HCT116 (cell line): ENCODE data around the gene SAMD14. TPM values are rescaled to one million over a fixed set of nuclear protein-coding genes. Genes with fewer than 3 reads are reported as not detected.

ENCODE experiments used
- ATAC-seq: fragments of 200-7000 bp; cut with Tn5 transposase; 2 replicates; pipeline ENCODE4 v1.9.1; 2020; ENCODE audit warnings: mild to moderate bottlenecking, moderate library complexity
- BruUV-seq: library from RNA; stranded (reverse); fragments of 400-500 nt; replicated peaks from 2 replicates; lab custom pipeline; 2021; lab: Mats Ljungman, UMichigan
- CTCF ChIA-PET: fragments of 300-600 bp; sonication (Branson Sonifier 250); formaldehyde crosslinking; loops from one replicate; lab custom pipeline; 2021; ENCODE audit warnings: antibody characterized with exemption; lab: Charles Lee
- POLR2A ChIA-PET: fragments of 300-600, 350-600 bp; sonication (Branson Sonifier 250); formaldehyde crosslinking; loops from one replicate; lab custom pipeline; 2021; ENCODE audit warnings: antibody characterized with exemption; lab: Charles Lee
- RAD21 ChIA-PET, 2 experiments: fragments of 300-600 bp; sonication (Branson Sonifier 250); formaldehyde crosslinking; loops; one replicate each; lab custom pipeline; 2023; ENCODE audit warnings: low total read pairs in 2 of 2; ENCODE audit not compliant: uncharacterized antibody in 2 of 2, unreplicated experiment in 2 of 2, low non-redundant PET in 1 of 2; lab: Charles Lee
- DNase-seq: peaks from one replicate; pipeline ENCODE4 v3.0.0-alpha.2; 2010; ENCODE audit warnings: low read depth, low spot score
- H2AFZ ChIP-seq: fragments of 200-600 bp; shearing (Covaris generic), sonication (generic); 2 replicates; pipeline ENCODE4 v1.6.1; 2017; ENCODE audit warnings: low read depth, mixed run types, mixed read lengths, antibody characterized with exemption, low read length; ENCODE audit not compliant: poor library complexity, severe bottlenecking
- H3K27ac ChIP-seq: 2 replicates; pipeline ENCODE4 v1.5.1; 2012; ENCODE audit warnings: low read depth, low read length
- H3K27me3 ChIP-seq: fragments of 200-600 bp; sonication (generic); 2 replicates; pipeline ENCODE4 v1.6.1; 2016; ENCODE audit warnings: mixed run types, low read length, mixed read lengths; ENCODE audit not compliant: insufficient read depth
- H3K36me3 ChIP-seq, 2 experiments: fragments of 200-500 bp in 1 of 2; fragments of 200-600 bp in 1 of 2; sonication (Bioruptor generic) in 1 of 2; sonication (generic) in 1 of 2; 2 replicates each; pipeline versions ENCODE4 v1.5.1 to v1.6.1; 2014 to 2016; ENCODE audit warnings: low read length in 2 of 2, inconsistent platforms in 1 of 2, mixed read lengths in 1 of 2, mixed run types in 1 of 2; ENCODE audit not compliant: insufficient read depth in 2 of 2, control insufficient read depth in 1 of 2
- H3K4me1 ChIP-seq, 2 experiments: fragments of 200-600 bp in 1 of 2; sonication (generic) in 1 of 2; 2 replicates each; pipeline versions ENCODE4 v1.5.1 to v1.6.1; 2012 to 2017; ENCODE audit warnings: low read length in 2 of 2, inconsistent platforms in 1 of 2, mild to moderate bottlenecking in 1 of 2, mixed read lengths in 1 of 2, mixed run types in 1 of 2, moderate library complexity in 1 of 2; ENCODE audit not compliant: insufficient read depth in 2 of 2, control insufficient read depth in 1 of 2
- H3K4me2 ChIP-seq: fragments of 200-600 bp; sonication (generic); 2 replicates; pipeline ENCODE4 v1.6.1; 2017; ENCODE audit warnings: mixed run types, low read length, mixed read lengths
- H3K4me3 ChIP-seq, 2 experiments: fragments of 200-600 bp in 1 of 2; sonication (generic) in 1 of 2; replicated peaks in 1 of 2; 2 replicates each; pipeline ENCODE4 v1.5.1; 2011 to 2016; ENCODE audit warnings: low read length in 2 of 2, control low read depth in 1 of 2, low read depth in 1 of 2, mild to moderate bottlenecking in 1 of 2, mixed read lengths in 1 of 2, mixed run types in 1 of 2
- H3K79me2 ChIP-seq: fragments of 200-600 bp; sonication (generic); 2 replicates; pipeline ENCODE4 v1.6.1; 2017; ENCODE audit warnings: mild to moderate bottlenecking, mixed run types, low read length, moderate library complexity, mixed read lengths; ENCODE audit not compliant: insufficient read depth
- H3K9ac ChIP-seq: fragments of 200-600 bp; sonication (generic); 2 replicates; pipeline ENCODE4 v1.6.1; 2016; ENCODE audit warnings: low read length, mixed read lengths
- H3K9me2 ChIP-seq: fragments of 200-600 bp; sonication (generic), shearing (Covaris generic); 2 replicates; pipeline ENCODE4 v1.6.1; 2017; ENCODE audit warnings: mixed run types, mild to moderate bottlenecking, moderate library complexity; ENCODE audit not compliant: insufficient read depth
- H3K9me3 ChIP-seq, 2 experiments: fragments of 200-500 bp in 1 of 2; fragments of 200-600 bp in 1 of 2; sonication (Bioruptor generic) in 1 of 2; sonication (generic) in 1 of 2; 2 replicates each; pipeline ENCODE4 v1.6.1; 2014 to 2017; ENCODE audit warnings: low read length in 2 of 2, mixed read lengths in 2 of 2, inconsistent platforms in 1 of 2, low read depth in 1 of 2, mild to moderate bottlenecking in 1 of 2, mixed run types in 1 of 2, moderate library complexity in 1 of 2; ENCODE audit not compliant: control insufficient read depth in 1 of 2, insufficient read depth in 1 of 2
- H4K20me1 ChIP-seq: fragments of 200-600 bp; sonication (generic), shearing (Covaris generic); 2 replicates; pipeline ENCODE4 v1.6.1; 2017; ENCODE audit warnings: mixed run types, mild to moderate bottlenecking, moderate library complexity; ENCODE audit not compliant: insufficient read depth
- CBX3 ChIP-seq: IDR thresholded peaks from 2 replicates; pipeline ENCODE4 v1.6.1; 2012; ENCODE audit warnings: low read depth
- ELF1 ChIP-seq: IDR thresholded peaks from 2 replicates; pipeline ENCODE4 v1.6.1; 2012; ENCODE audit warnings: low read depth, borderline replicate concordance
- JUND ChIP-seq: IDR thresholded peaks from 2 replicates; pipeline ENCODE4 v1.6.1; 2012
- SP1 ChIP-seq: IDR thresholded peaks from 2 replicates; pipeline ENCODE4 v1.6.1; 2012; ENCODE audit warnings: low read depth
- TCF7L2 ChIP-seq: IDR thresholded peaks from 2 replicates; pipeline ENCODE4 v1.7.0; 2011; ENCODE audit warnings: borderline replicate concordance, inconsistent platforms; ENCODE audit not compliant: insufficient read depth, insufficient read length; ENCODE audit errors: extremely low read depth
- ZBTB33 ChIP-seq: IDR thresholded peaks from 2 replicates; pipeline ENCODE4 v1.6.1; 2011; ENCODE audit warnings: mild to moderate bottlenecking, low read length, moderate library complexity; ENCODE audit not compliant: insufficient replicate concordance; ENCODE audit errors: extremely low read depth
- intact Hi-C: fragments of 100-400 bp; cut with micrococcal nuclease; formaldehyde crosslinking; loops from 2 replicates; pipeline ENCODE4 v1.10.0; 2022
- total RNA-seq: library from RNA; stranded (reverse); gene quantifications from one replicate; pipeline ENCODE4 v1.2.1, GENCODE V29; 2021; ENCODE audit not compliant: unreplicated experiment

The SAMD14 gene
- total RNA-seq, 1 experiment from 2014 or later, result 1.5 TPM

- Histone ChIP-seq H3K4me3 (no peak overlapping the region), H4K20me1 (no peaks in the 10 kb centered on the region), H3K27me3 (no peaks in the 10 kb centered on the region), H3K4me2 (no peak overlapping the region), H3K9me2 (no peaks in the 10 kb centered on the region), H3K9me3 (no peaks in the 10 kb centered on the region), H2AFZ (no peak overlapping the region), H3K4me1 (peaks cover 39 to 62% of the 10 kb centered on the region in 2 experiments), H3K79me2 (0 out of 2 replicates have a peak, but pooled peaks cover 6% of the 10 kb centered on the region), H3K36me3 (peaks cover 0 to 7% of the 10 kb centered on the region in 2 experiments; a peak in 2 of 4 replicates), H3K9ac (no peak overlapping the region), H3K27ac (no peak overlapping the region)
- CTCF ChIA-PET, result interaction anchor here (0.9 kb wide), 1 partner anchor 17 kb away, joined by 3 read pairs; no protein-coding TSS in a partner anchor
- POLR2A ChIA-PET, result no interaction called here
- no TSS peak for BruUV-seq
- no peak for DNase-seq
- RAD21 ChIA-PET, result no interaction called here
- no peak for TF ChIP-seq TCF7L2
- no peak for TF ChIP-seq CBX3
- TF ChIP-seq SP1, result no peak
- TF ChIP-seq ELF1, result no peak
- TF ChIP-seq JUND, result no peak
- intact Hi-C loops, result no loop called here
- ATAC-seq, result no peak
Measured at GRCh38 chr17:50097455-50097854, 32.5 kb downstream of the SAMD14 start.

GRCh38 chr17:50096758-50097157 is 33.2 kb downstream of the SAMD14 start:
- BruUV-seq, result no TSS peak
- Histone ChIP-seq H3K9me2 (no peaks in the 10 kb centered on the region), H3K4me1 (peaks cover 32 to 55% of the 10 kb centered on the region in 2 experiments), H3K9me3 (no peaks in the 10 kb centered on the region), H3K4me3 (no peak overlapping the region), H4K20me1 (no peaks in the 10 kb centered on the region), H3K4me2 (peak overlapping the region; percentile 91; the same call in 1 of the 2 replicates), H3K27me3 (no peaks in the 10 kb centered on the region), H3K9ac (no peak overlapping the region), H3K27ac (no peak overlapping the region; the same call in 1 of the 2 replicates), H2AFZ (no peak overlapping the region), H3K79me2 (0 out of 2 replicates have a peak, but pooled peaks cover 6% of the 10 kb centered on the region), H3K36me3 (peaks cover 0 to 7% of the 10 kb centered on the region in 2 experiments; a peak in 2 of 4 replicates)
- intact Hi-C loops, result no loop called here
- TF ChIP-seq ZBTB33, result no peak
- no peak for TF ChIP-seq CBX3
- ChIA-PET POLR2A (no interaction called here), CTCF (no interaction called here), RAD21 (no interaction called here)
- DNase-seq, result no peak
- ATAC-seq, result no peak
